CD4-positive, alpha-beta T cell treated with Interferon gamma for 1 hour (primary cell): ENCODE measurements around the gene XPNPEP2.
"Not testable (repeated sequence)": the region's sequence is repeated elsewhere in the genome, so short reads cannot be mapped to it uniquely, and the experiment has no call there.

Experiments used
- DNase-seq: peaks from one replicate; pipeline ENCODE4 v3.0.0-alpha.2; 2020

The XPNPEP2 gene

DNA sequence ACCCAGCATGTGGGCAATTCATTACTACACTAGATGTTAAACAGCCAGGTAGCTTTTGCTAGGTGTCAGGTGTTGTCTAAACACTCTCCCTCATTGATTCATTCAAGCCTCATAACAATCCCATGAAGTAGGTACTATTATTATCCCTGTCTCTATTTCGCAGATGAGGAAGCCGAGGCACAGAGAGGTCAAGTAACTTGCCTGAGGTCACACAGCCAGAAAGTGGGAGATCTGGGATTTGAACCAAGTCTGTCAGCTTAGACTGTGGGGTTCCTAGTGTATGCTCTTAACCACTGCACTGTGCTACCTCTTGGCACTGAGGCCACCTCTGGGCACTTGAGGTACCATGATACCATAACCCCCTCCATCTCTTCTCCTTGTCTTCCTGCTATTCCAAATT lies 17.4 kb upstream of the XPNPEP2 start:
- DNase-seq = no peak

DNA sequence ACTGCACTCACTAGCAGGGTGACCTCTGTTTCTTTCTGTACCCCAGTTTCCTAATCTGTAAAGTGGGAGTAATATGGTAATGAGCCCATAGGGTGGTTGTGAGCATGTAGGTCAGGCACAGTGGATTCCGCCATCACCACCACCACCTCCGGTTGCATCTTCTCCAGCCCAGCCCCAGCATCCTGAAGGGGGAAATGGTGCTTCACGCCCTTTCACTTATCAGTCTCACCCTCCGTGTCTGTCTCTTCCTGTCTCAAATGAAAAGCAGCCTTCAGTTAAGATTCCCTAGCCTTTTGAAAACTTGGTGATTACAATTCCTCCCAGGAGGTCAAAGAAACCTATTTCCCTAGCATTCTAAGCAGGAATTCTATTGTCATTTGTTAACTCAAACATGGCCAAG lies 16.9 kb upstream of the XPNPEP2 start:
- peak; percentile 23 for DNase-seq

DNA sequence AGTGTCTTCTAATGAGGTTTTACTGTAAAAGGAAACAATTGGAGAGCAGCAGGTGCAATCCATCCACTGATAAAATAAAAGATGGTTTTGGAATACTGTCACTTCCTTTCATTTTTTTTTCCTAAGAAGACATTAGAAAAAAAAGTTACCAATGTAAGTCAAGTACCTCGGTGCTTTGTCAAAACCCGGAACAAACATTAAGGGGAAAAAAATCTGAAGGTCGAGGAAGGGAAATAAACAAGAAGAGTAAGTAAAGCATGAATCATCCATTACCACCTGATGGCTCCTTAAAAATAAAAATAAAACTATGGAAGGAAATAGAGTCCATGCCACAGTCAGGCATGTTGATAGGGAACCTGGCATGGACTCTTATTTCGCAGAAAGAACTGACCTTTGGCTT lies 15.3 kb upstream of the XPNPEP2 start:
- DNase-seq = no peak

DNA sequence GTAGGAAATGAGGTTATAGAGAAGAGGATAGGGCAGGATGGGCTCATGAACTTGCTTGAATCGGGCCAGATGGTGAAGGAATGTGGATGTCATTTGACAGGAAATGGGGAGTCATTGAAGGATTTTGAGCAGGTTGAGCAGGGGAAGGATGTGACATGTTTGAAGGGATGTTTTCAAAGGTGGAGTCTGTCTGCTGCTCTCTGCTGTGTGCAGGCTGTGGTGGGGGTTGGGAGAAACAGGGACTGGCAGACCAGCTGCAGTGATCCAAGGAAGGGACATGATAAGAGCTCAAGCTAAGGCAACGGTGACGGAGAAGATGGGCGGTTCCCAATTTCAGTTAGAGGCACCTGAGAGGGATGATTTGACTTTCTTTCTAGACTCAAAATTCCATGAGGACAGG lies 14.0 kb upstream of the XPNPEP2 start:
- no peak for DNase-seq

DNA sequence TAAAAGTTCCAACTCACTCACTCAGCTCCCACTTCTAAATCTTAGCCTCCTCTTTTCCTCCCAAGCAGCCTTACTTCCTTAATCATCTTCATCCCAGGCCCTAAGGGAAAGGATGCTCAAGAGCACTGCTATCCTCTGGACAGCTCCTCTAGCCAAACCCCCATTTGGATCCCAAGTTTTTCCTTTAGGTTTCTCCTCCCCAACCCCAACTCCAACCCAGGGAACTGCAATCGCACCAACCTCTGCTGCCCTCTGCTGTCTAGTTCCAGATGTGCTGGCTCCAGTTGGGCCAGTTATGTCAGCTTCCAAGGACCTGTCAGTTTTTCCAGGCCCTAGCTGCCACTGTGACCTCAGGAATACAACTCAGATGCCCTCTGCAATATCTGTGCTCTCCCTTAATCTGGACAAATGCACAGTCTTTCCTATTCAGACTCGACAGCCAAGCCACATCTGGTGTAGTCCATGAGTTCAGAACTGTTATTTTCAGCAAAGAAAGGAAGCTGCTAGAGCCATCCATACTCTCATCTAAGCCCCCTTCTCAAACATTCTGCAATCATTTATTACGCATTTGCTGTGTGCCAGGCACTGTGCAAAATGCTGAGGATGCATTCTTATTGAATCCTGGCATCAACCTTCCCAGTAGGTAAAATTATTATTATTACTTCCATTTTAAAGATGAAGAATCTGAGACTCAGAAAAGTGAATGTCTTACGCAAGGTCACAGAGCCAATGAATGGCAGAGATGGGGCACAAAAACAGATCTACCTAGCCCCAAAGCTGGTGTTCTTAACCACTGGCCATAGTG lies 12.3 kb upstream of the XPNPEP2 start:
- DNase-seq = no peak

DNA sequence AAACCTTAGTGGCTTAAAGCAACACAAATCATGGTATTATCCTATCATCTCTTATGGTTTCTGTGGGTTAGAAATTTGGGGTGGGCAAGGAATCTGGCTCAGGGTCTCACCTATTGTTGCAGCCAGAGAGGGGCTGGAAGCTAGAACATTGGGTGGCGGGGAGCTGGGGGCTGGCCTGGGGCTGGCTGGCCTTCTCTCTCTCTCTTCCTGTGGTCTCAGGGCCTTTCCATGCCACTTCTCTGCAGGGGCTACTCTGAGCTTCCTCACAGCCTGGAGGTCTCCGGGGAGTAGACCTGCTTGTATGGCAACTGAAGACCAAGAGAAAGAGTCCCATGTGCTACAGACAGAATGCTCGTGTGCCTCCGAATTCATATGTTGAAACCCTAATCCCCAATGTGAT lies 10.7 kb upstream of the XPNPEP2 start:
- no peak for DNase-seq

DNA sequence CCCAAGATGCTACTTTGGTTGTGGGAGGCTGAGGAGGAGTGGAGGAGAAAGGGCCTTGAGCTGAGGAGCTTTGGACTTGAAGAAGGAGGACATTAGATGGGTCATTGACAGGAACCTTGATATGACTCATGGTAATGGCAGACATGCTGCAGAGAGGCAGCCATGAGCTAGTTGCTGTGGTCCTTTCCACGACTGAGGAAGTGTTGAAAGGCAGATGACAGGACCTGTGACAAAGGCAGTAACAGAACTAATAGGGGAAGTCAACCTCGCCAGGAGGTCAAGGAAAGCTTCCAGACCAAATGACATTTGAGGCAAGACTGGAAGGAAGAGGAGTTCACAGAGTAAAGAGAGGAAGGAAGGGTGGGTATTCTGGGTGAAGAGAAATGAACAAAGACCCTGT lies 7.6 kb upstream of the XPNPEP2 start:
- peak; percentile 47 for DNase-seq

DNA sequence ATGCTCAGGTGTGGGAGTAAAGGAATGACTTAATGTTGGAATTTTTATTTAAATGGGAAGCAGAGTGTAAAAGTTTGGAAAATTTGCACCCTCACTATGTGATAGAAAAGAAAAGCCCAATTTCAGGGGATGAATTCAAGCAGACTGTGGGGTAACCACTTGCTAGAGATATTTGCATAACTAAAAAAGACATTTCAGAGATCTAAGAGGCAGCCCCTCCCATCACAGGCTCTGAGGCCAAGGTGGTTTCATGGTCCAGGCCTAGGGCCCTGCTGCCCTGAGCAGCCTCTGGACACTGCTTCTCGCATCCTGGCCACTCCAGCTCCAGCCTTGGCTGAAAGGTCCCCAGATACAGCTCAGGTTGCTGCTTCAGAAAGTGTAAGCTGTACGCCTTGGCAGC lies 5.9 kb upstream of the XPNPEP2 start:
- DNase-seq = no peak

DNA sequence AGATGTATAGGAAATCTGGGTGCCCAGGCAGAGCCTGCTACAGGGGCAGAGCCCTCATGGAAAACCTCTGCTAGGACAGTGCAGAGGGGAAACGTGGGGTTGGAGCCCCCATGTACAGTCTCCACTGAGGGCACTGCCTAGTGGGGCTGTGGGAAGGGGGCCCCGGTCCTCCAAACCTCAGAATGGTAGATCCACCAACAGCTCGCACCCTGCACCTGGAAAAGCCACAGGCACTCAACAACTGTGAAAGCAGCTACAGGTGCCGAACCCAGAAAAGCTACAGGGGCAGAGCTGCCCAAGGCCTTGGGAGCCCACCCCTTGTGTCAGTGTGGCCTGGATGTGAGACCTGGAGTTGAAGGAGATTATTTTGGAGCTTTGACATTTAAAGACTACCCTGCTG lies 5.4 kb upstream of the XPNPEP2 start:
- DNase-seq = no peak

DNA sequence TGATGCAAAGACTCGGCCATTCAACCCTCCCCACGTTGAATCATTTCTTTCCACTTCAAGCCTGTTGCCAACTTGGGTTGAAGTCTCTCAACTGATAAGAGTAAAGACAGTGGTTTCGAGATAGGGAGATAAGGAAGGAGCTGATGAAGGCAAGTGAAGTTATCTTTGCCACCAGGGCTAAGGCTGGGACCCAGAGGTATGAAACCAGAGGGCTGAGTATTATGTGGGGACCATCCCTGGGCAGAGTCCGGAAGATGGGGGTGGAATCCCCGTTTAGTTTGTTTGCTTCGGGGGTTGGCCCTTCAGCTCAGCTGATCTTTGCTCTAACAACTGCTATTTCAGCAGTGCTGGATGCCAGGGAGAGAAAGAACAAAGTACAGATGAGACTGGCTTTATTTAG lies 2.3 kb upstream of the XPNPEP2 start:
- no peak for DNase-seq

DNA sequence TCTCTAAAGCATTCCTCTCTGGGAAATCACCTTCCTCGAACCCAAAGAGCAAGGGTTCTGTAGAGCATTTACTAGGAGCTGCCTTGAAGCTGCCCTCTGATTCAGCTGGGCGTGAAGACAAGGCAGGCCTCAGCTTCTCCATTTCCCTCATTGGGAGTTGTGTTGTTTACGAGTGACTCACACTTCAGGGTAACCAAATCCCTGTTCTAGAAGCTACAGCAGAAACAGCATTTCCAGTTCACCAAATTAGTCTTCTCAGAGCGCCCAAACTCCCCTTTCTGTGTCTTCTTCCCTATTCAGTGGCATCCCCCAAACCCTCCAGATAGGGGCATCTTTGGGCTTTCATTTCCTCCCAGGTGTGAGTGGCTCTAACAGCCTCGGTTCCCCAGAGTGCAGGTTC lies 863 bp upstream of the XPNPEP2 start:
- peak; percentile 26 for DNase-seq

DNA sequence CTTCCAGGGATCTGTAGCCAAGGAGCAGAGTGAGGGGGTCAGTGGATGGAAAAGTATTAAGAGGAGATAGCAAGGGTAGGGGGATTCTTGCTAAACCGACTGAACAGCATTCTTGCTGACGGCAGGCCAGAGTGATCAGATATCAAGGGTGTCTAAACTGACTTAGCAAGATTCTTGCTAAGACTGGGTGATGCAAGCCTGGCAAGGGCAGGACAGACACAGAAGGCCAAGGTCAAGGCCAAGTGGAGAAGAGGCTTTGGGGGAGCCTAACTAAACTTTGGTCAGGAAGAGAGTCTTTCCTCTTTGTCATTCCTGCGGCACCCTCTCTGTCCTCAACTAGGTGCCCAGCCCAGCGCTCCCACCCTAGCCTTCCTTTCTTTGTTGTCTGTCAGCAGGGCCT lies 799 bp downstream of the XPNPEP2 start:
- DNase-seq = no peak

DNA sequence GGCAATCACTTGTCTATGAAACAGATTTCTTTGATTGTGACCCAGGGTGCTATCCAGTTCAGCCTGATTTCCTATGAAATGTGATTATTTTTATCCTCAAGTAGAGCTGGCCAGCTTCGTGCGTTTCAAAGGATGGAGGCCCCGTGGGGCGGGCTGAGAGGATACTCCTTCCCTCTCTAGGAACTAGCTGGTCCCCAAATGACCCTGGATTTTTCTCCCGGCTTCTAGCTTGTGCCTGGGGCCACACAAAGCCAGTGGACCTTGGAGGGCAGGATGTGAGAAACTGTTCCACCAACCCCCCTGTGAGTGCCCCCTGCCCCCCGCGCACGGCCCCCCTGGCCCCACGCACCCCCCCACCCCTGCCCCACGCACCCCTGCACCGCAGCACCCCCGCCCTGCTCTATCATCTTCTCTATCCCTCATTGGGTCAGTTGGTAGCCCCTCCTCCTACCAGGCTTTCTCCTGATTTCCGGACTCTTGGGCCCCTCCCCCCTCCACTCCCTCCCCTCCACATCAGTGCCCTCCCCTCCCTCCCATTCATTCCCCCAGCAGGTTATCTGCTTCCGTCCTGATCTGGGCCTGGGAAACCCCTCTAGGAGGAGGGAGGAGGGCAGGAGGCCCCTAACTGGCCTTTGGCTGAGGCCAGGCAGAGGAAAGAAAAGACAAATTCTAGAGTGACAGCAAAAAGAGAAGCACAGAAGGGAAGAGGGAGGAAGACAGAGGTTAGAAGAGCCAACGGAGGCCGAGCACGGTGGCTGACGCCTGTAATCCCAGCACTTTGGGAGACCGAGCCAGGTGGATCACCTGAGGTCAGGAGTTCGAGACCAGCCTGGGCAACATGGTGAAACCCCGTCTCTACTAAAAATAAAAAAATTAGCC lies 3.3 kb downstream of the XPNPEP2 start:
- no peak for DNase-seq

DNA sequence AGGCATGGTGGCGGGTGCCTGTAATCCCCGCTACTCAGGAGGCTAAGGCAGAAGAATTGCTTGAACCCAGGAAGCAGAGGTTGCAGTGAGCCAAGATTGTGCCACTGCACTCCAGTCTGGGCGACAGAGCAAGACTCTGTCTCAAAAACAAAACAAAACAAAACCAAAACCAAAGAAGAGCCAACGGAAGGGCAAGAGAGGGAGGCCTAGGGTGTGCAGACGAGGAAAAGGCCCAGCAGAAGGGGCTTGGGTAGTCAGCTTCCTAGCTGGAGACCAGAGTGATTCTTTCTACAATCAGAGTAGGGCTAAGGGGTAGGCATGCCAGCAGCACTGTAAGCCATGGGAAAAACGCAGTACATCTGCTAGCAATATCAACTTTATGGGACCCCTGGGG lies 4.0 kb downstream of the XPNPEP2 start:
- DNase-seq = not testable (repeated sequence)

DNA sequence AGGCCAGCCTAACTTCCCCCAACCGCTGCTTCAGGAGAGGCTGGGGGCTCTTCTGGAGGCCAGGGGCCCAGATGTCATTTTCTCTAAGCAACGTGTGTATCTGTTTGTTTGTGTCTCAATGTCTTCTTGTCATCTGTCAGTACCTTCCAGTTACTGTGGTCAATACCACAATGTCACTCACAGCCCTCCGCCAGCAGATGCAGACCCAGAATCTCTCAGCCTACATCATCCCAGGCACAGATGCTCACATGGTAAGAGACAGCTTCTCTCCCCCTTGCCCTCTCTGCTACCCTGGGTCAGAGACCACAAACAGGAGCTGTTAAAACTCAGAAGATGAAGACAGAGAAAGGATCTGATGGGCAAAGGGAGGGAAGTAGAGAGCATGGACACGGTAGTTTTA lies 5.0 kb downstream of the XPNPEP2 start:
- no peak for DNase-seq

DNA sequence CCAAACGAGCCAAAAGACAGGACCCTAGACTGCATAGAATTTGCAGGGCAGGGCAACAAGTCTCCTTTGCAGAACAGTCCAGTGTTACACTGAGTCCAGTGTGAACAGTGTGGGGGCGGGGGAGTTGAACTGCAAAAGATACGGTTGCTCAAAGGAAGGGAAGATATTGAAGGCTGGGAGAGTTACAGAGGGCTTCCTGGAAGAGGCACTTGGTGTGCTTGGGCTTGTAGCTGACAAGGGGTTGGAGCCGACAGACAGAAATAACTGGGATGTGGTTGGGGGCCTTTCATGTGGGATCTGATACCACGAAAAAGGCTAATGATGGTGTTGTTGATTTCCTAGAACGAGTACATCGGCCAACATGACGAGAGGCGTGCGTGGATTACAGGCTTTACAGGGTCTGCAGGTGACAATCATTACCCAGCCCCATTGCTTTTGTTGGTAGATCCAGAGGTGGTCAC lies 6.1 kb downstream of the XPNPEP2 start:
- DNase-seq = no peak

DNA sequence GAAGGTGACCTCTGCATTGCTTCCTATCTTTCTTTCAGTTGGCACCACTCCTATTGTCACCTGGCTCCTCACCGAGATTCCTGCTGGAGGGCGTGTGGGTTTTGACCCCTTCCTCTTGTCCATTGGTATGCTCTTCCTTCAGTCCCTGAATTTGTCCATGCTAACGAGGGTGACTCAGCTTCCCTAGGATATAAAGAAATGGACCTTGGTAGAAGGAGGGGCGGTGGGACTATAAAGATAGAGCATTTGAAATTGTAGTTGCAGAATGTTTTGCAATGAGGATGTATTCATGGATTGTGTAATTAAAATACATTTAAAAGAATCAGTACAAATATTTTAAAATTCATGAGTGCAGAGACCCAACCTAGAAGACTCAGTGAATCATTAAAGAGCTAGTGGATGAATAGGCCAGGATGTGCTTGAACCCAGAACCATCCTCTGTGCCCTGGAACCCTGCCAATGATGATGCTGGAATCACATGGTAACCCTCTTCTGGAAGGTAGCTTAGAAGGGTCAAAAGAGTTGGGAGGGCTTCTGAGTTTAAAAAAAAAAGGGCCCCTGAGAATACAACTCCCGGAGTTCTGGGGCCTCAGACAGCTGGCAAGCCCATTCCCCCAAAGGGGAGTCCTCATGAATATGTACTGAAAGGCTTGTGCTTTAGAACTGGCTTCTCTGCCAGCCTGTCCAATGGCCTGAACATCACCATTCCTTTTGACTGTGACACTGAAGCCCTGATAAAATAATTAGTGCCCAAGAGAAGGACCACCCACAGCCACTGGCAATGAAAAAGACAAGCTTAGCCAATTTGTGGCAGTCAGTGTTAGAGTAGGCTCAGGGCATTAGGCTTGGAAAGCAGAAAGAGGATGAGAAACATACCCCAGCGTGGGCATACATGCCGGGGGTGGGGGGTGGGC lies 8.0 kb downstream of the XPNPEP2 start:
- DNase-seq = no peak

DNA sequence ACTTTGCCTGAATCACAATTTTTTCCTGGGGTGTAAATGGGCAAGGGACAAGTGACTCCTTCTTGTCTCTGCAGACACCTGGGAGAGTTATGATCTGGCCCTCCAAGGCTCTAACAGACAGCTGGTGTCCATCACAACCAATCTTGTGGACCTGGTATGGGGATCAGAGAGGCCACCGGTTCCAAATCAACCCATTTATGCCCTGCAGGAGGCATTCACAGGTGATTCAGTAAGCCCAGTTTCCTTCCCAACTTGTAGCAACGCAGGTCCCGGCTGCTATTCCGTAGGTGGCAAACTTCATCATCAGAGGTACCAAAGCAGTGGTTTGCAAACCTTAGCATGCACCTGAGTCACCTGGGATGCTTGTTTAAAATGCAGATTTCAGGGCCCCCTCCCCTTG lies 8.8 kb downstream of the XPNPEP2 start:
- no peak for DNase-seq

DNA sequence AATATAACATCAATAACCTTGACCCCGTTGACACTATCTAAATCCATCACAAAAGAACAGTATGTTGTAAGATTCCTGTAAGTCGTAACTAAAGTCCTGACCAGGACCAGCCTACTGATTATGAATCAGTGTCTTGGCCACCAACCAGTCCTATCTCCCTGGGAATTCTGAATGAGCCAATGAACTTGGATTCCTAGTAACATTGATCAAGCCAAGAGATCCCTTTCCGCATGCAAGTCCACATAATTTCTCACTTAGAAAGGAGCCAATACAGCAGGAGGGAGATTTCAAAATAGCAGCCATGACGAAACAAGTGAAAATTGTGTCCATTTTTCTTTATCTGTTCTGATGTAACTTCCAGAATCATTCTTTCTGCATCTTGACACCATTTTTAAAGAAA lies 9.5 kb downstream of the XPNPEP2 start:
- no peak for DNase-seq

DNA sequence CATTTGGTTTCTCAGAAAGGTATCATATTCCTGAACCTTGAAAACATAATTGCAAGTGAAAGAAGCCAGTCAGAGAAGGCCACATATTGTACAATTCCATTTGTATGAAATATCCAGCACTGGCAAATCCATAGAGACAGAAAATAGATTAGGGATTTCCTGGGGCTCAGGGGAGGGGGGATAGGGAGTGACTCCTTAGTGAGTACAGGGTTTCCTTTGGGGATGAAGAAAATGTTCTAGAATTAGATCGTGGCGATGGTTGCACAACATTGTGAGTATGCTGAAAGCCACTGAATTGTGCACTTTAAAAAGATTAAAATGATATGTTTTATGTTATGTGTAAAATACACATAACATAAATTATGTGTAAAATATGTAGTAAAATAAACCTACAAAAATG lies 10.3 kb downstream of the XPNPEP2 start:
- no peak for DNase-seq

DNA sequence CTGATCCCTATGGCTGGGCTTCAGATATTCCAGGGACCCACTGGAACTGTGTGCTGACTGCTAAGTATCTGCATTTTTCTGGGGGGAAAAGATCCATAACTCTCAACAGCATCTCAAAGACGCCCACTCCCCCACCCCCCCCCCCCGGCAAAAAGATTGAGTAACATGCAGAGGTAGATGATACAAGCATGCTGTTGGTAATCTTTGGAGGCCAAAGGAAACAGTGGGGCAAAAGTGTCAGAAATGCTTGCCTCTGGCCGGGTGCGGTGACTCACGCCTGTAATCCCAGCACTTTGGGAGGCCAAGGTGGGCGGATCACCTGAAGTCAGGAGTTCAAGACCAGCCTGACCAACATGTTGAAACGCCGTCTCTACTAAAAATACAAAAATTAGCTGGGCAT lies 12.2 kb downstream of the XPNPEP2 start:
- DNase-seq = no peak

DNA sequence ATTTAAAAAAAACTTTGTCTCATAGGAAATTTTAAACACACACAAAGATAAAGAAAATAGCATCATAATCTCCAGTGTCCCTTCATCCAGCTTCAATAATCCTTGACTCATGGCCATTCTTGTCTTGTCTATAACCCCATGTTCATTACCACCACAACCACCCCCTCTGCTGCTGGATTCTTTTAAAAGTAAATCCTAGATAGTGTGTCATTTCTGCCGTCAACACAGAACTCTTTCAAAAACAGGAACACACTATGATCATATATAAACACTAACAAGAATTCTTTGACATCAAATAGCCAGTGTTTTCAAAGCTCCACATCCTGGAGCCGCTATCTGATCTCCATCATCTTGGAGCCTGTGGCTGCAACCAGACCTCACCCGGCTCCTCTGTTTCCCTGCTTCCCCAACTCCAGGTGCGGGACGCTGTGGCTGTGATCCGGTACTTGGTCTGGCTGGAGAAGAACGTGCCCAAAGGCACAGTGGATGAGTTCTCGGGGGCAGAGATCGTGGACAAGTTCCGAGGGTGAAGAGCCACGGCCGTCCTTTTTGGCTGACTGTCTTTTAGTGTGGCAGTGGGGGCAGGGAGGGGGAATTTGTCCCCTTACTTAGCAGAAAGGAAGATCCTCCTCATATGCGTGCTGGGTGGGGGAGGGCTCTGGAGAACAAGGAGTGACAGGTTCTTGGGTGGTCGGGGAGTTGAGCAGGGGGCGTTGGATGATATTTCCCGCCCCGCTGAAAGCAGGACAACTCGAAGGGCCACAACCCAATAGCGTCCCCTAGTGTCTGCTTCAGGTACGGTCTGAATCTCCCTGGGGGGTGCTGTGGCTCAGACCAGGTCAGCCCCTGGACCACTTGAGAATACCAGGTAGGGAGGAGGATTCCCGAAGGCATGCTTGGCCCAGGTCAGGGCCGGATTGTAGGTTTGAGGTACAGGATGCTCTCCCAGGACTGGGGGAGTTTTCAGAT lies 15.6 kb downstream of the XPNPEP2 start:
- DNase-seq = no peak
